IPS-NIHi7 (cell line): ENCODE results near the gene RFX2.
"Not testable (repeated sequence)": the region's sequence is repeated elsewhere in the genome, so short reads cannot be mapped to it uniquely, and the experiment has no call there.

Experiments
- DNase-seq: peaks from one replicate; pipeline ENCODE4 v3.0.0; 2012; ENCODE audit warnings: mixed read lengths; ENCODE audit errors: extremely low spot score

The RFX2 gene

GRCh38 chr19:6110360-6110977 lies at the start of gene RFX2:
RFX2 (minus strand) TSS chr19:6110500; CDS start chr19:6047496, 63,004 bp downstream.
- peak; percentile 98 for DNase-seq

GRCh38 chr19:6156033-6156432 lies 45.7 kb upstream of the RFX2 start:
- no peak for DNase-seq

GRCh38 chr19:6150289-6150688 lies 40.0 kb upstream of the RFX2 start:
- DNase-seq, result no peak

GRCh38 chr19:6141217-6141616 lies 30.9 kb upstream of the RFX2 start:
- no peak for DNase-seq

- DNase-seq, result no peak
Measured at GRCh38 chr19:6138511-6138910, 28.2 kb upstream of the RFX2 start.

GRCh38 chr19:6138066-6138465 lies 27.8 kb upstream of the RFX2 start:
- no peak for DNase-seq

GRCh38 chr19:6133231-6133630 lies 22.9 kb upstream of the RFX2 start:
- no peak for DNase-seq

- DNase-seq, result no peak
Measured at GRCh38 chr19:6132482-6132881, 22.2 kb upstream of the RFX2 start.

GRCh38 chr19:6127716-6128335 lies 17.5 kb upstream of the RFX2 start:
- no peak for DNase-seq

- DNase-seq, result peak; percentile 38
Measured at GRCh38 chr19:6126335-6126974, 16.2 kb upstream of the RFX2 start.

- DNase-seq, result peak; percentile 77
Measured at GRCh38 chr19:6125571-6125989, 15.3 kb upstream of the RFX2 start.

GRCh38 chr19:6119031-6119430 lies 8.7 kb upstream of the RFX2 start:
- DNase-seq, result no peak

- no peak for DNase-seq
Measured at GRCh38 chr19:6118043-6118442, 7.7 kb upstream of the RFX2 start.

- no peak for DNase-seq
Measured at GRCh38 chr19:6117534-6117933, 7.2 kb upstream of the RFX2 start.

- no peak for DNase-seq
Measured at GRCh38 chr19:6116749-6117430, 6.6 kb upstream of the RFX2 start.

GRCh38 chr19:6115992-6116391 lies 5.7 kb upstream of the RFX2 start:
- no peak for DNase-seq

GRCh38 chr19:6113616-6114188 lies 3.4 kb upstream of the RFX2 start:
- no peak for DNase-seq

- DNase-seq, result no peak
Measured at GRCh38 chr19:6109947-6110346, 353 bp downstream of the RFX2 start.

GRCh38 chr19:6108721-6109633 lies 1.3 kb downstream of the RFX2 start:
- DNase-seq, result peak; percentile 41

GRCh38 chr19:6106643-6107294 lies 3.5 kb downstream of the RFX2 start:
- DNase-seq, result not testable (repeated sequence)

GRCh38 chr19:6105444-6105843 lies 4.9 kb downstream of the RFX2 start:
- no peak for DNase-seq
